ENCODE results near the gene PTMS. TPM values are rescaled to one million over a fixed set of nuclear protein-coding genes. Genes with fewer than 3 reads are reported as not detected.

The PTMS gene
- total RNA-seq, 2 donors from 2014 or later, result 71.3 to 161 TPM

GRCh38 chr12:6763380-6763779 lies 2.8 kb upstream of the PTMS start:
- ATAC-seq (replicated peaks), result no peak
- no peaks in the 10 kb centered on the region for H3K9me3 Mint-ChIP-seq

GRCh38 chr12:6764011-6764828 lies 1.9 kb upstream of the PTMS start:
- peak overlapping the region; percentile 70 for H3K27ac Mint-ChIP-seq
- peaks cover 23% of the 10 kb centered on the region for H3K36me3 Mint-ChIP-seq (ENCODE audit: low read depth)
- H3K27me3 Mint-ChIP-seq, result peaks cover 26% of the 10 kb centered on the region
- H3K4me3 Mint-ChIP-seq, result peak overlapping the region; percentile 67
- H3K9me3 Mint-ChIP-seq, result no peaks in the 10 kb centered on the region
- ATAC-seq (replicated peaks), result peak; percentile 87
- peaks cover 30% of the 10 kb centered on the region for H3K4me1 Mint-ChIP-seq

More at GRCh38 chr12:6763380-6763779, 2.8 kb upstream of the PTMS start:
- H3K4me1 Mint-ChIP-seq, result peaks cover 31% of the 10 kb centered on the region
- H3K4me3 Mint-ChIP-seq, result no peak overlapping the region
- peaks cover 24% of the 10 kb centered on the region for H3K27me3 Mint-ChIP-seq
- peaks cover 16% of the 10 kb centered on the region for H3K36me3 Mint-ChIP-seq (ENCODE audit: low read depth)
- H3K27ac Mint-ChIP-seq, result no peak overlapping the region

- peak overlapping the region; percentile 4 for H3K27ac Mint-ChIP-seq
- peaks cover 28% of the 10 kb centered on the region for H3K36me3 Mint-ChIP-seq (ENCODE audit: low read depth)
- peaks cover 34% of the 10 kb centered on the region for H3K4me1 Mint-ChIP-seq
- H3K27me3 Mint-ChIP-seq, result peaks cover 34% of the 10 kb centered on the region
- H3K4me3 Mint-ChIP-seq, result peak overlapping the region; percentile 67
- no peak for ATAC-seq (replicated peaks)
- H3K9me3 Mint-ChIP-seq, result no peaks in the 10 kb centered on the region
Measured at GRCh38 chr12:6765048-6765633, 1.0 kb upstream of the PTMS start.

GRCh38 chr12:6766651-6767349 lies 637 bp downstream of the PTMS start:
- Mint-ChIP-seq H3K9me3 (no peaks in the 10 kb centered on the region), H3K27ac (peak overlapping the region; percentile 78)

GRCh38 chr12:6767353-6768319 lies 1.5 kb downstream of the PTMS start:
- H3K4me1 Mint-ChIP-seq, result peaks cover 50% of the 10 kb centered on the region
- no peak for ATAC-seq (replicated peaks)
- peaks cover 53% of the 10 kb centered on the region for H3K36me3 Mint-ChIP-seq (ENCODE audit: low read depth)
- no peaks in the 10 kb centered on the region for H3K9me3 Mint-ChIP-seq
- peaks cover 36% of the 10 kb centered on the region for H3K27me3 Mint-ChIP-seq
- H3K4me3 Mint-ChIP-seq, result peak overlapping the region; percentile 89
- H3K27ac Mint-ChIP-seq, result peak overlapping the region; percentile 78

More at GRCh38 chr12:6766651-6767349, 637 bp downstream of the PTMS start:
- peaks cover 44% of the 10 kb centered on the region for H3K36me3 Mint-ChIP-seq (ENCODE audit: low read depth)
- peaks cover 34% of the 10 kb centered on the region for H3K27me3 Mint-ChIP-seq
- peak overlapping the region; percentile 89 for H3K4me3 Mint-ChIP-seq
- peaks cover 46% of the 10 kb centered on the region for H3K4me1 Mint-ChIP-seq
- peak; percentile 65 for ATAC-seq (replicated peaks)

GRCh38 chr12:6768437-6768914 lies 2.3 kb downstream of the PTMS start:
- Mint-ChIP-seq H3K36me3 (ENCODE audit: low read depth) (peaks cover 61% of the 10 kb centered on the region), H3K27me3 (peaks cover 36% of the 10 kb centered on the region), H3K9me3 (no peaks in the 10 kb centered on the region), H3K27ac (peak overlapping the region; percentile 78), H3K4me1 (peaks cover 50% of the 10 kb centered on the region), H3K4me3 (peak overlapping the region; percentile 89)
- ATAC-seq (replicated peaks), result no peak

GRCh38 chr12:6768990-6769389 lies 2.8 kb downstream of the PTMS start:
- Mint-ChIP-seq H3K27me3 (peaks cover 36% of the 10 kb centered on the region), H3K9me3 (no peaks in the 10 kb centered on the region), H3K4me1 (peaks cover 50% of the 10 kb centered on the region), H3K4me3 (peak overlapping the region; percentile 89), H3K27ac (peak overlapping the region; percentile 52), H3K36me3 (ENCODE audit: low read depth) (peaks cover 64% of the 10 kb centered on the region)
- no peak for ATAC-seq (replicated peaks)

GRCh38 chr12:6769666-6770065 lies 3.5 kb downstream of the PTMS start:
- Mint-ChIP-seq H3K27me3 (peaks cover 32% of the 10 kb centered on the region), H3K9me3 (no peaks in the 10 kb centered on the region), H3K4me1 (peaks cover 45% of the 10 kb centered on the region), H3K27ac (peak overlapping the region; percentile 52), H3K36me3 (ENCODE audit: low read depth) (peaks cover 71% of the 10 kb centered on the region), H3K4me3 (peak overlapping the region; percentile 89)
- ATAC-seq (replicated peaks), result no peak

GRCh38 chr12:6770094-6770493 lies 3.9 kb downstream of the PTMS start:
- no peaks in the 10 kb centered on the region for H3K9me3 Mint-ChIP-seq
- peak overlapping the region; percentile 89 for H3K4me3 Mint-ChIP-seq
- peaks cover 75% of the 10 kb centered on the region for H3K36me3 Mint-ChIP-seq (ENCODE audit: low read depth)
- H3K27ac Mint-ChIP-seq, result peak overlapping the region; percentile 52
- peaks cover 33% of the 10 kb centered on the region for H3K27me3 Mint-ChIP-seq
- ATAC-seq (replicated peaks), result no peak
- peaks cover 45% of the 10 kb centered on the region for H3K4me1 Mint-ChIP-seq

- no peak for ATAC-seq (replicated peaks)
- peak overlapping the region; percentile 89 for H3K4me3 Mint-ChIP-seq
- H3K4me1 Mint-ChIP-seq, result peaks cover 45% of the 10 kb centered on the region
- H3K9me3 Mint-ChIP-seq, result no peaks in the 10 kb centered on the region
- peak overlapping the region; percentile 89 for H3K27ac Mint-ChIP-seq
- H3K36me3 Mint-ChIP-seq (ENCODE audit: low read depth), result peaks cover 80% of the 10 kb centered on the region
- H3K27me3 Mint-ChIP-seq, result peaks cover 29% of the 10 kb centered on the region
Measured at GRCh38 chr12:6770600-6770999, 4.4 kb downstream of the PTMS start.

- peaks cover 85% of the 10 kb centered on the region for H3K36me3 Mint-ChIP-seq (ENCODE audit: low read depth)
- peak overlapping the region; percentile 89 for H3K27ac Mint-ChIP-seq
Measured at GRCh38 chr12:6771091-6771495, 4.9 kb downstream of the PTMS start.

GRCh38 chr12:6771509-6772330 lies 5.6 kb downstream of the PTMS start:
- H3K27ac Mint-ChIP-seq, result peak overlapping the region; percentile 89
- H3K4me1 Mint-ChIP-seq, result peaks cover 54% of the 10 kb centered on the region
- peak overlapping the region; percentile 89 for H3K4me3 Mint-ChIP-seq
- ATAC-seq (replicated peaks), result peak; percentile 14
- H3K36me3 Mint-ChIP-seq (ENCODE audit: low read depth), result peaks cover 92% of the 10 kb centered on the region
- no peaks in the 10 kb centered on the region for H3K9me3 Mint-ChIP-seq
- peaks cover 29% of the 10 kb centered on the region for H3K27me3 Mint-ChIP-seq

More at GRCh38 chr12:6771091-6771495, 4.9 kb downstream of the PTMS start:
- ATAC-seq (replicated peaks), result peak; percentile 29
- H3K9me3 Mint-ChIP-seq, result no peaks in the 10 kb centered on the region
- peaks cover 49% of the 10 kb centered on the region for H3K4me1 Mint-ChIP-seq
- peaks cover 29% of the 10 kb centered on the region for H3K27me3 Mint-ChIP-seq
- H3K4me3 Mint-ChIP-seq, result peak overlapping the region; percentile 89

GRCh38 chr12:6772331-6772695 lies 6.2 kb downstream of the PTMS start, which contains the start of gene LAG3:
Gene LAG3 (plus strand): TSS chr12:6772520. CDS start chr12:6772853, 333 bp downstream.
- Mint-ChIP-seq H3K4me3 (peak within 1 kb of the TSS; percentile 89), H3K9me3 (no peaks in the 10 kb centered on the region), H3K36me3 (ENCODE audit: low read depth) (peaks cover 92% of the 10 kb centered on the region), H3K4me1 (peaks cover 56% of the 10 kb centered on the region), H3K27me3 (peaks cover 29% of the 10 kb centered on the region), H3K27ac (peak within 1 kb of the TSS; percentile 89)
- peak; percentile 56 for ATAC-seq (replicated peaks)

Measured in activated T-helper 17 cell treated with anti-CD3 and anti-CD28 coated beads, Interleukin-2, amount 50 U/mL, for 72 hours (primary cell).